SK-N-SH treated with all-trans-retinoic acid at 6 μM for 48 hours (cell line): Measurements from ENCODE around the gene FCER2.
A peak's percentile ranks its signal among the peaks of the same experiment; 100 is the strongest.

Experiments
- ATAC-seq: fragments of 200-7000 bp; cut with Tn5 transposase; 3 replicates; pipeline ENCODE4 v1.9.1; 2020; ENCODE audit warnings: mild to moderate bottlenecking, moderate library complexity
- BACH2 ChIP-seq: fragments of 250-450 bp; sonication (Bioruptor Pico); IDR thresholded peaks from 2 replicates; pipeline ENCODE4 v1.9.0; 2021; ENCODE audit warnings: mild to moderate bottlenecking, borderline replicate concordance
- CREB5 ChIP-seq: fragments of 250-450 bp; sonication (Bioruptor Pico); IDR thresholded peaks from 2 replicates; pipeline ENCODE4 v1.5.1; 2020; ENCODE audit warnings: low read depth, mild to moderate bottlenecking, moderate library complexity
- CSRNP3 ChIP-seq: fragments of 250-450 bp; sonication (Bioruptor Pico); IDR thresholded peaks from 2 replicates; pipeline ENCODE4 v1.5.1; 2021; ENCODE audit warnings: mild to moderate bottlenecking, moderate library complexity
- GLIS3 ChIP-seq: fragments of 250-450 bp; sonication (Bioruptor Pico); IDR thresholded peaks from 2 replicates; pipeline ENCODE4 v1.5.0; 2020; ENCODE audit warnings: mild to moderate bottlenecking, moderate library complexity
- ISL1 ChIP-seq: fragments of 250-450 bp; sonication (Bioruptor Pico); IDR thresholded peaks from 2 replicates; pipeline ENCODE4 v2.1.2; 2022; ENCODE audit warnings: mild to moderate bottlenecking, moderate library complexity
- PATZ1 ChIP-seq: fragments of 250-450 bp; sonication (Bioruptor Pico); IDR thresholded peaks from 2 replicates; pipeline ENCODE4 v1.8.0; 2020; ENCODE audit warnings: mild to moderate bottlenecking, moderate library complexity, borderline replicate concordance
- PPARA ChIP-seq: fragments of 250-450 bp; sonication (Bioruptor Pico); IDR thresholded peaks from 2 replicates; pipeline ENCODE4 v1.5.0; 2020; ENCODE audit warnings: mild to moderate bottlenecking, borderline replicate concordance
- RARB ChIP-seq: fragments of 250-450 bp; sonication (Bioruptor Pico); IDR thresholded peaks from 2 replicates; pipeline ENCODE4 v1.8.0; 2021; ENCODE audit warnings: mild to moderate bottlenecking, moderate library complexity
- SNAI2 ChIP-seq: fragments of 250-450 bp; sonication (Bioruptor Pico); IDR thresholded peaks from 2 replicates; pipeline ENCODE4 v1.5.0; 2020; ENCODE audit warnings: mild to moderate bottlenecking, moderate library complexity
- TOX ChIP-seq: fragments of 250-450 bp; sonication (Bioruptor Pico); IDR thresholded peaks from 2 replicates; pipeline ENCODE4 v1.8.0; 2021; ENCODE audit warnings: mild to moderate bottlenecking, moderate library complexity, borderline replicate concordance
- TSHZ2 ChIP-seq: fragments of 250-450 bp; sonication (Bioruptor Pico); IDR thresholded peaks from 2 replicates; pipeline ENCODE4 v1.5.0; 2020; ENCODE audit warnings: mild to moderate bottlenecking, moderate library complexity
- ZC3H10 ChIP-seq: fragments of 250-450 bp; sonication (Bioruptor Pico); IDR thresholded peaks from 2 replicates; pipeline ENCODE4 v1.5.1; 2021; ENCODE audit warnings: mild to moderate bottlenecking, moderate library complexity
- ZFP30 ChIP-seq: fragments of 450-650 bp; formaldehyde crosslinking; IDR thresholded peaks from 2 replicates; pipeline ENCODE4 v1.5.0; 2022; ENCODE audit warnings: mild to moderate bottlenecking, moderate library complexity
- ZNF565 ChIP-seq: fragments of 450-650 bp; formaldehyde crosslinking; conservative IDR thresholded peaks from 2 replicates; pipeline ENCODE4 v1.5.0; 2020; ENCODE audit warnings: low read depth, mild to moderate bottlenecking, moderate library complexity
- ZNF70 ChIP-seq: fragments of 450-650 bp; formaldehyde crosslinking; IDR thresholded peaks from 2 replicates; pipeline ENCODE4 v1.5.0; 2020; ENCODE audit warnings: mild to moderate bottlenecking, moderate library complexity
- ZNF8 ChIP-seq: fragments of 450-650 bp; formaldehyde crosslinking; IDR thresholded peaks from 2 replicates; pipeline ENCODE4 v1.5.0; 2020; ENCODE audit warnings: mild to moderate bottlenecking, moderate library complexity

FCER2 gene

GRCh38 chr19:7655581-7655980 lies 46.4 kb downstream of the FCER2 start:
- TF ChIP-seq PPARA (CRISPR knock-in tag) (no peak), ISL1 (CRISPR knock-in tag) (no peak), TSHZ2 (CRISPR knock-in tag) (no peak), TOX (CRISPR knock-in tag) (no peak), GLIS3 (CRISPR knock-in tag) (no peak), BACH2 (CRISPR knock-in tag) (no peak)
- ATAC-seq: no peak

GRCh38 chr19:7654401-7654800 lies 47.5 kb downstream of the FCER2 start:
- TF ChIP-seq ZNF565 (CRISPR knock-in tag) (no peak), RARB (CRISPR knock-in tag) (no peak), CREB5 (CRISPR knock-in tag) (no peak)
- TF ChIP-seq, all 23 proteins: peak for 0
- no peak for ATAC-seq

GRCh38 chr19:7652061-7652641 lies 49.8 kb downstream of the FCER2 start:
- TF ChIP-seq ZC3H10 (CRISPR knock-in tag): no peak
- no peak for TF ChIP-seq TOX (CRISPR knock-in tag)
- no peak for TF ChIP-seq RARB (CRISPR knock-in tag)
- peak; percentile 78 for ATAC-seq

GRCh38 chr19:7650148-7650547 lies 51.8 kb downstream of the FCER2 start:
- no peak for ATAC-seq
- TF ChIP-seq ZNF70 (CRISPR knock-in tag) (no peak), PATZ1 (CRISPR knock-in tag) (no peak), ZFP30 (no peak), RARB (CRISPR knock-in tag) (no peak), BACH2 (CRISPR knock-in tag) (no peak), CSRNP3 (no peak), TSHZ2 (CRISPR knock-in tag) (no peak), PPARA (CRISPR knock-in tag) (no peak), CREB5 (CRISPR knock-in tag) (no peak), ZNF8 (CRISPR knock-in tag) (no peak), SNAI2 (no peak)
